GM23338 (cell line): ENCODE results near the gene CALR3. TPM values are rescaled to one million over a fixed set of nuclear protein-coding genes. Genes with fewer than 3 reads are reported as not detected.

ENCODE experiments used
- ATAC-seq: fragments of 200-7000 bp; cut with Tn5 transposase; 3 replicates; pipeline ENCODE4 v1.9.1; 2020
- DNase-seq: peaks from one replicate; pipeline ENCODE4 v3.0.0-alpha.2; 2015; ENCODE audit warnings: low spot score
- H2AFZ ChIP-seq: fragments of 200-600 bp; sonication (generic); 2 replicates; pipeline ENCODE4 v1.8.0; 2016; ENCODE audit warnings: antibody characterized with exemption, mild to moderate bottlenecking, moderate library complexity
- H3F3A ChIP-seq: fragments of 200-600 bp; sonication (generic); replicated peaks from 2 replicates; pipeline ENCODE4 v1.8.0; 2017; ENCODE audit warnings: antibody characterized with exemption, mixed run types, low read depth
- H3K27ac ChIP-seq: fragments of 200-600 bp; sonication (generic); 2 replicates; pipeline ENCODE4 v1.6.1; 2016; ENCODE audit warnings: low read depth
- H3K27me3 ChIP-seq: fragments of 200-600 bp; sonication (generic); 2 replicates; pipeline ENCODE4 v1.8.0; 2016; ENCODE audit warnings: mild to moderate bottlenecking, mixed run types, moderate library complexity; ENCODE audit not compliant: insufficient read depth
- H3K36me3 ChIP-seq: fragments of 200-600 bp; sonication (generic); 2 replicates; pipeline ENCODE4 v1.8.0; 2016; ENCODE audit warnings: mild to moderate bottlenecking; ENCODE audit not compliant: insufficient read depth
- H3K4me1 ChIP-seq: fragments of 200-600 bp; sonication (generic); 2 replicates; pipeline ENCODE4 v1.8.0; 2016; ENCODE audit warnings: mild to moderate bottlenecking, moderate library complexity; ENCODE audit not compliant: insufficient read depth
- H3K4me2 ChIP-seq: fragments of 200-600 bp; sonication (generic); 2 replicates; pipeline ENCODE4 v1.7.1; 2017; ENCODE audit warnings: mixed run types
- H3K4me3 ChIP-seq: fragments of 200-600 bp; sonication (generic); 2 replicates; pipeline ENCODE4 v1.6.1; 2016; ENCODE audit warnings: mixed run types
- H3K79me2 ChIP-seq: fragments of 200-600 bp; sonication (generic); replicated peaks from 2 replicates; pipeline ENCODE4 v1.8.0; 2017; ENCODE audit warnings: mild to moderate bottlenecking; ENCODE audit not compliant: insufficient read depth
- H3K9me2 ChIP-seq: fragments of 200-600 bp; sonication (generic); 2 replicates; pipeline ENCODE4 v1.8.0; 2017; ENCODE audit not compliant: insufficient read depth
- H4K20me1 ChIP-seq: fragments of 200-600 bp; sonication (generic); replicated peaks from 2 replicates; pipeline ENCODE4 v1.8.0; 2017; ENCODE audit warnings: mild to moderate bottlenecking; ENCODE audit not compliant: insufficient read depth
- H3K27ac Mint-ChIP-seq: 2 replicates; pipeline ENCODE4 v1.8.0; 2020; ENCODE audit warnings: inconsistent platforms, mild to moderate bottlenecking, moderate library complexity, mixed read lengths
- H3K27me3 Mint-ChIP-seq: 3 replicates; pipeline ENCODE4 v1.8.0; 2022; ENCODE audit warnings: low read depth, mild to moderate bottlenecking, moderate library complexity, mixed read lengths, inconsistent platforms; ENCODE audit not compliant: insufficient read depth, poor library complexity
- H3K36me3 Mint-ChIP-seq: 3 replicates; pipeline ENCODE4 v1.8.0; 2021; ENCODE audit warnings: low read depth, mild to moderate bottlenecking, inconsistent platforms, moderate library complexity, mixed read lengths
- H3K4me1 Mint-ChIP-seq: 3 replicates; pipeline ENCODE4 v1.8.0; 2020; ENCODE audit warnings: mild to moderate bottlenecking, inconsistent platforms, mixed read lengths
- H3K4me3 Mint-ChIP-seq: 3 replicates; pipeline ENCODE4 v1.8.0; 2021; ENCODE audit warnings: moderate library complexity, mild to moderate bottlenecking, inconsistent platforms, mixed read lengths
- H3K9me3 Mint-ChIP-seq: 3 replicates; pipeline ENCODE4 v1.8.0; 2020; ENCODE audit warnings: moderate library complexity, mild to moderate bottlenecking, inconsistent platforms, mixed read lengths
- CREB1 ChIP-seq: fragments of 250-450 bp; sonication (Bioruptor Pico); IDR thresholded peaks from 2 replicates; pipeline ENCODE4 v1.5.0; 2020; ENCODE audit warnings: low read depth, mild to moderate bottlenecking, moderate library complexity
- EZH2 ChIP-seq: fragments of 200-600 bp; sonication (generic); IDR thresholded peaks from one replicate; pipeline ENCODE4 v1.8.0; 2017; ENCODE audit warnings: antibody characterized with exemption, mild to moderate bottlenecking, low read depth; ENCODE audit not compliant: unreplicated experiment
- EZH2phosphoT487 ChIP-seq: fragments of 200-600 bp; sonication (generic); IDR thresholded peaks from one replicate; pipeline ENCODE4 v1.8.1; 2018; ENCODE audit warnings: antibody characterized with exemption; ENCODE audit not compliant: unreplicated experiment
- NANOG ChIP-seq: IDR thresholded peaks from 2 replicates; pipeline ENCODE4 v1.6.1; 2016; ENCODE audit warnings: antibody characterized with exemption, borderline replicate concordance
- POLR2AphosphoS5 ChIP-seq: IDR thresholded peaks from 2 replicates; pipeline ENCODE4 v1.6.1; 2016; ENCODE audit warnings: antibody characterized with exemption, low read depth
- REST ChIP-seq: IDR thresholded peaks from one replicate; pipeline ENCODE4 v1.6.1; 2018; ENCODE audit warnings: antibody characterized with exemption; ENCODE audit not compliant: unreplicated experiment
- STAT1 ChIP-seq: IDR thresholded peaks from one replicate; pipeline ENCODE4 v1.6.1; 2016; ENCODE audit warnings: antibody characterized with exemption; ENCODE audit not compliant: unreplicated experiment
- ZNF114 ChIP-seq: fragments of 250-450 bp; sonication (Bioruptor Pico); IDR thresholded peaks from 2 replicates; pipeline ENCODE4 v1.5.0; 2020; ENCODE audit warnings: mild to moderate bottlenecking, moderate library complexity
- ZNF331 ChIP-seq: fragments of 250-450 bp; sonication (Bioruptor Pico); IDR thresholded peaks from 2 replicates; pipeline ENCODE4 v1.5.0; 2020; ENCODE audit warnings: low read depth, mild to moderate bottlenecking, moderate library complexity
- polyA plus RNA-seq: library from polyadenylated mRNA; unstranded; fragments of >200 nt; fragmentation: Nextera tagmentation; extraction: Ambion mirVana; gene quantifications from 2 replicates; pipeline ENCODE4 v1.2.1, GENCODE V29; 2016
- total RNA-seq: library from RNA; depleted of rRNA; stranded (reverse); fragments of >200 nt; shearing (Covaris generic); gene quantifications from 2 replicates; pipeline ENCODE4 v1.2.3, GENCODE V29; 2014
- TF ChIP-seq, protein P1 (sequence below), 2 experiments: fragments of 200-600 bp in 1 of 2; sonication (generic) in 1 of 2; conservative IDR thresholded peaks; 2 replicates each; pipeline versions ENCODE4 v1.5.1 to v1.6.1; 2016 to 2017; ENCODE audit warnings: antibody characterized with exemption in 2 of 2, low read depth in 2 of 2, mild to moderate bottlenecking in 2 of 2, moderate library complexity in 1 of 2
- TF ChIP-seq, protein P2 (sequence below): IDR thresholded peaks from 2 replicates; pipeline ENCODE4 v1.6.1; 2016; ENCODE audit warnings: antibody characterized with exemption

Gene CALR3
- total and polyA plus RNA-seq, 2 experiments from 2014 or later, result 0.42 to 0.66 TPM

DNA sequence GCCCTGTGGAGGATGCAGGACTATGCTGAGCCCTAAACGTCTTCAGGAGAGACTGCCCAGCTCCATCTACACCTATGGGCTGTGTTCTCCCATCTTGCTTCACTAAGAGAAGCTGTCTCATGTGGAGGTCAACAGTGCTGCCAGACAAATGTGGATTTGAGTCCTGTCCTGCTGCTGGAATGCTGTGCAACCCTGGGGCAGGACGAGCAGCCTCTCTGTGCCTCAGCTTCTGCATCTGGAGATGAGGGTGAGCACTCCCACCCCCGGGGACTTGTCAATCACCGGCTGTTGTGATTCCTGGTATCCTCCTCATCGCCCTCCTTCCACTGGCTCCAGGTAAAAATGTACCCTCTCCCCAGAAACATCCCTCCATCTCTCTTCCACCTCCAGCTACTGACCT, 40.5 kb downstream of the CALR3 start:
- Mint-ChIP-seq H3K36me3 (peaks cover 3% of the 10 kb centered on the region; the same call in 1 of the 3 replicates), H3K9me3 (no peaks in the 10 kb centered on the region), H3K27me3 (peaks cover 11% of the 10 kb centered on the region), H3K4me1 (peaks cover 45% of the 10 kb centered on the region), H3K4me3 (no peak overlapping the region; the same call in 2 of the 3 replicates), H3K27ac (no peak overlapping the region)
- TF ChIP-seq, protein P1, sequence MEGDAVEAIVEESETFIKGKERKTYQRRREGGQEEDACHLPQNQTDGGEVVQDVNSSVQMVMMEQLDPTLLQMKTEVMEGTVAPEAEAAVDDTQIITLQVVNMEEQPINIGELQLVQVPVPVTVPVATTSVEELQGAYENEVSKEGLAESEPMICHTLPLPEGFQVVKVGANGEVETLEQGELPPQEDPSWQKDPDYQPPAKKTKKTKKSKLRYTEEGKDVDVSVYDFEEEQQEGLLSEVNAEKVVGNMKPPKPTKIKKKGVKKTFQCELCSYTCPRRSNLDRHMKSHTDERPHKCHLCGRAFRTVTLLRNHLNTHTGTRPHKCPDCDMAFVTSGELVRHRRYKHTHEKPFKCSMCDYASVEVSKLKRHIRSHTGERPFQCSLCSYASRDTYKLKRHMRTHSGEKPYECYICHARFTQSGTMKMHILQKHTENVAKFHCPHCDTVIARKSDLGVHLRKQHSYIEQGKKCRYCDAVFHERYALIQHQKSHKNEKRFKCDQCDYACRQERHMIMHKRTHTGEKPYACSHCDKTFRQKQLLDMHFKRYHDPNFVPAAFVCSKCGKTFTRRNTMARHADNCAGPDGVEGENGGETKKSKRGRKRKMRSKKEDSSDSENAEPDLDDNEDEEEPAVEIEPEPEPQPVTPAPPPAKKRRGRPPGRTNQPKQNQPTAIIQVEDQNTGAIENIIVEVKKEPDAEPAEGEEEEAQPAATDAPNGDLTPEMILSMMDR (conservative IDR thresholded peaks at IDR 0.05; ENCODE audit: low read depth in 2 of 2), result no peak
- no peak for TF ChIP-seq NANOG
- TF ChIP-seq EZH2, result no peak
- TF ChIP-seq POLR2AphosphoS5, result no peak
- no peak for TF ChIP-seq EZH2phosphoT487
- TF ChIP-seq ZNF331, result no peak
- no peak for TF ChIP-seq REST
- ATAC-seq (no peak), DNase-seq (no peak)
- H3K79me2 ChIP-seq, result peaks cover 100% of the 10 kb centered on the region
- no peaks in the 10 kb centered on the region for H3K36me3 ChIP-seq
- no peak overlapping the region for H2AFZ ChIP-seq
- no peak overlapping the region for H3K4me2 ChIP-seq
- H3K4me1 ChIP-seq, result peaks cover 35% of the 10 kb centered on the region
- no peaks in the 10 kb centered on the region; the same call in 1 of the 2 replicates for H3F3A ChIP-seq
- H3K27ac ChIP-seq, result no peak overlapping the region
- H3K27me3 ChIP-seq, result no peaks in the 10 kb centered on the region
- no peaks in the 10 kb centered on the region for H3K9me2 ChIP-seq
- H4K20me1 ChIP-seq, result peaks cover 36% of the 10 kb centered on the region
- no peak overlapping the region for H3K4me3 ChIP-seq

DNA sequence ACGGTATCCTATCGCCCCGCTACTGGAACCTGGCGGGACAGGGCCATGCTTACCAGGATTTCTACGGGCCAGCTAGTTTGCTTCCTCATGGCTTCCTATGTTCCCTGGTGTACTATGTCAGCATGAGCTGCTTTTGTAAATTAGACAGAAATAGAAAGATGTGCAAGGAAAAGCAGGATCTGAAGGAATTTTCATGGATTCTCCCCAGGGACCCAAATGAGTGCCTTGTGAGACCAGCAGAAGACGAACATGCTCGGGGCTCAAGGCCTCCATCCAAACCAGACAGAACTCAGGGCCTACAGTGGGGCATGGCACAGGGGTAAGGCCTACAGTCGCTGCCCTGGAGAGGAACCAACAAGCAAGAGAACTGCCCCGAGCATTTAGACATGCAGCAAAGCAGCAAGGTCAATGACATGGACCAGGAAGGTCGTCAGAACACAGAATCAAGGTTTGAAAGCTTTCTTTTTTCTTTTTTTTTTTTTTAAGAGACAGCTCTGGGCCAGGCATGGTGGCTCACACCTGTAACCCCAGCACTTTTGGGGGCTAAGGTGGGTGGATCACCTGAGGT, 41.5 kb downstream of the CALR3 start:
- H3K9me3 Mint-ChIP-seq, result no peaks in the 10 kb centered on the region
- peaks cover 7% of the 10 kb centered on the region; the same call in 1 of the 3 replicates for H3K36me3 Mint-ChIP-seq
- ATAC-seq, result peak; percentile 6; the same call in 1 of the 3 replicates
- H3K79me2 ChIP-seq, result peaks cover 100% of the 10 kb centered on the region
- H3K27ac Mint-ChIP-seq, result peak overlapping the region; percentile 85
- H3K27ac ChIP-seq, result no peak overlapping the region; the same call in 1 of the 2 replicates
- no peaks in the 10 kb centered on the region for H3K9me2 ChIP-seq
- peak overlapping the region; percentile 51; the same call in 1 of the 2 replicates for H3K4me2 ChIP-seq
- no peak overlapping the region; the same call in 2 of the 3 replicates for H3K4me3 Mint-ChIP-seq
- H3F3A ChIP-seq, result no peaks in the 10 kb centered on the region; the same call in 1 of the 2 replicates
- no peak overlapping the region for H2AFZ ChIP-seq
- H3K27me3 Mint-ChIP-seq, result peaks cover 11% of the 10 kb centered on the region
- H3K36me3 ChIP-seq, result no peaks in the 10 kb centered on the region
- peaks cover 30% of the 10 kb centered on the region for H3K4me1 ChIP-seq
- DNase-seq, result no peak
- no peaks in the 10 kb centered on the region for H3K27me3 ChIP-seq
- peaks cover 43% of the 10 kb centered on the region for H4K20me1 ChIP-seq
- peaks cover 40% of the 10 kb centered on the region for H3K4me1 Mint-ChIP-seq
- H3K4me3 ChIP-seq, result no peak overlapping the region
- TF ChIP-seq POLR2AphosphoS5, result no peak
- TF ChIP-seq, protein P1 (conservative IDR thresholded peaks at IDR 0.05; ENCODE audit: low read depth in 2 of 2), result no peak
- TF ChIP-seq EZH2, result no peak
- no peak for TF ChIP-seq STAT1
- no peak for TF ChIP-seq ZNF114 (CRISPR knock-in tag)
- TF ChIP-seq, protein P2, sequence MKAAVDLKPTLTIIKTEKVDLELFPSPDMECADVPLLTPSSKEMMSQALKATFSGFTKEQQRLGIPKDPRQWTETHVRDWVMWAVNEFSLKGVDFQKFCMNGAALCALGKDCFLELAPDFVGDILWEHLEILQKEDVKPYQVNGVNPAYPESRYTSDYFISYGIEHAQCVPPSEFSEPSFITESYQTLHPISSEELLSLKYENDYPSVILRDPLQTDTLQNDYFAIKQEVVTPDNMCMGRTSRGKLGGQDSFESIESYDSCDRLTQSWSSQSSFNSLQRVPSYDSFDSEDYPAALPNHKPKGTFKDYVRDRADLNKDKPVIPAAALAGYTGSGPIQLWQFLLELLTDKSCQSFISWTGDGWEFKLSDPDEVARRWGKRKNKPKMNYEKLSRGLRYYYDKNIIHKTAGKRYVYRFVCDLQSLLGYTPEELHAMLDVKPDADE, result no peak
- TF ChIP-seq CREB1 (CRISPR knock-in tag), result no peak
- TF ChIP-seq REST, result no peak
- TF ChIP-seq ZNF331, result no peak
